ENCODE data around the gene MAPK1.
A peak's percentile ranks its signal among the peaks of the same experiment; 100 is the strongest.
"Not testable (repeated sequence)": the region's sequence is repeated elsewhere in the genome, so short reads cannot be mapped to it uniquely, and the experiment has no call there.

Gene MAPK1

DNA sequence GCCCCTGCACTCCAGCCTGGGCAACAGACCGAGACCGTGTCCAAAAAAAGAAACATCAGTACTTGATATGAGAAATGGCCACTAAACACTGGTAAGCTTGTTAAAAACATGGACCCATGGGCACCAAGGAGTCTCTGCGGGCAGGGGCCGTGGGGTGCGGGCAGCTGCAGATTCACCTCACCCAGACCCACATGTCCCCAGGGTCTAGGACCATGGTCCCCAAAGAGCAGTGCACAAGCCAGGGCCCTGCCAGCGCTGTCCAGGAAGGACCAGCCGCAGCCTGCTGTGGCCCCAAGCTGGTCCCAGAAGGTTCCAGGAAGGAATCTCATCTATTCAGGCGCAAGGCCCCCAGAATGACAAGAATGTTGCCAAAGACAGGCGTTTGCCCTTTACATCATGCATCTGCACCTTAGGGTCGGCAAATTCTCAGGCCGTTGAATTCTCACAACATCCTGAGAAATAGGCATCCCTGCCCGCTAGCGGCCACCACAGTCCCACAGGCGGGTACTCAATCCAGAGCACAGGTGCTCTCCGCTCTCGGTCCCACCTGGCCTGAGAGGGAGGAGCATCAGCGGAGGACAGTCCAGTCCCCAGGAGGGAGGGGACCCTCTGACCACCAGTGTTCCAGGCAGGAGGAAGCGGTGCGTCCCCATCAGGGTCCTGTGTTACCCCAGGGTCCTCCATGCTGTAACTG, 141.3 kb downstream of the MAPK1 start:
- DNase-seq (ENCODE audit: low read depth), result no peak

DNA sequence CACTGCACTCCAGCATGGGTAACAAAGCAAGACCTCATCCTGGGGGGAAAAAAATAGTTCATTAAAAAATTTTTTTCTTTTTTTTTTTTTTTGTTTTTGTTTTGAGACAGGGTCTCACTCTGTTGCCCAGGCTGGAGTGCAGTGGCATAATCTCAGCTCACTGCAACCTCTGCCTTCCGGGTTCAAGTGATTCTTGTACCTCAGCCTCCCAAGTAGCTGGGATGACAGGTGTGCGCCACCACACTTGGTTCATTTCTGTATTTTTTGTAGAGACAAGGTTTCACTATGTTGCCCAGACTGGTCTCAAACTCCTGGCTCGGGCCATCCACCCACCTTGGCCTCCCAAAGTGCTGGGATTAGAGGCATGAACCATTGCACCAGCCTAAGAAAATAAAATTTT, 142.9 kb downstream of the MAPK1 start:
- not testable (repeated sequence) for DNase-seq (ENCODE audit: low read depth)

DNA sequence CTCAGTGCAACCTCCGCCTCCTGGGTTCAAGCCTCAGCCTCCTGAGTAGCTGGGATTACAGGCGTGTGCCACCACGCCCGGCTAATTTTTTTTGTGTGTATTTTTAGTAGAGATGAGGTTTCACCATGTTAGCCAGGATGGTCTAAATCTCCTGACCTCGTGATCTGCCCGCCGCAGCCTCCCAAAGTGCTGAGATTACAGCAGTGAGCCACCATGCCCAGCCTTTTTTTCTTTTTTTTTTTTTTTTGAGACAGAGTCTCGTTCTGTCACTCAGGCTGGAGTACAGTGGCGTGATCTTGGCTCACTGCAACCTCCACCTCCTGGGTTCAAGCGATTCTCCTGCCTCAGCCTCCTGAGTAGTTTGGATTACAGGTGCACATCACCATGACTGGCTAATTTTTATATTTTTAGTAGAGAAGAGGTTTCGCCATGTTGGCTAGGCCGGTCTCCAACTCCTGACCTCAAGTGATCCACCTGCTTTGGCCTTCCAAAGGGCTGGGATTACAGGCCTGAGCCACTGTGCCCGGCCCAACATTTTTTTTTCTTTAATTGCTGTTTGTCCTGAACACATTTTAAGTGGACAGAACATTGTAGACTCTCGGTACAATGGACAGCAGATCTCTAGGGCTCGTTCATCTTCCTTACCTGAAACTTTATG, 146.1 kb downstream of the MAPK1 start:
- DNase-seq (ENCODE audit: low read depth), result not testable (repeated sequence)

DNA sequence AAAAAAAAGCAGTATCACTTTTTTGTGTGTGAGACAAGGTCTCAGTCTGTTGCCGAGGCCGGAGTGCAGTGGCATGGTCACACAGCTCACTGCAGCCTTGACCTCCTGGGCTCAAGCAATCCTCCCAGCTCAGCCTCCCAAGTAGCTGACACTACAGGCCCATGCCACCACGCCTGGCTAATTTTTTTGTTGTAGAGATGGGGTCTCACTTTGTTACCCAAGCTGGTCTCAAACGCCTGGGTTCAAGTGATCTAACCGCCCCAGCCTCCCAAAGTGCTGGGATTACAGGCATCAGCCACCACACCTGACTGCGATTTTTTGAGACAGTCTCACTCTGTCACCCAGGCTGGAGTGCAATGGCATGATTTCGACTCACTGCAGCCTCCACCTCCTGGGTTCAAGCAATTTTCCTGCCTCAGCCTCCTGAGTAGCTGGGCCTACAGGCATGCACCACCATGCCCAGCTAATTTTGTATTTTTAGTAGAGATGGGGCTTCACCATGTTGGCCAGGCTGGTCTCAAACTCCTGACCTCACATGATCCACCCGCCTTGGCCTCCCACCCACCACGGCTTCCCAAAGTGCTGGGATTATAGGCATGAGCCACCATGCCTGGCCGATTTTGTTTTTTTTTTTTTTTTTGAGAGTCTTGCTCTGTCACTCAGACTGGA, 147.1 kb downstream of the MAPK1 start:
- DNase-seq (ENCODE audit: low read depth), result not testable (repeated sequence)

DNA sequence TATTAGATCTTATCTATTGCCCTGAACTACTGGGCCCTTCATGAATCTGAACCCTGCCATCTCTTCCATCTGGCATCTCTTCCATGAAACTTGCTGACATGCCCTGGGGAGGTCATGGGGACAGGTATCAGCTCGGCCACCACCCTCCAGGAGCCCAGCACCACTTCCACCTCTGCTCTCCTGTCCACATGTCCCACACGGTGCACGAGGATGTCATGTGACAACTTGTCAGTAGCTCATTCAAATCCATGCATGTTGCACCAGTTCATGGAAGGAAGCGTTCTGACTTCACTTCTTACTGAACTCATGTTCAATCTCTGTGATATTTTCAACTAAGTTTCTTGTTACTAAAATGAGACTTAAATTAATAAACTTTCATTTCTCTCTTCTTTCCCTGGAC, 148.4 kb downstream of the MAPK1 start:
- DNase-seq (ENCODE audit: low read depth), result no peak

DNA sequence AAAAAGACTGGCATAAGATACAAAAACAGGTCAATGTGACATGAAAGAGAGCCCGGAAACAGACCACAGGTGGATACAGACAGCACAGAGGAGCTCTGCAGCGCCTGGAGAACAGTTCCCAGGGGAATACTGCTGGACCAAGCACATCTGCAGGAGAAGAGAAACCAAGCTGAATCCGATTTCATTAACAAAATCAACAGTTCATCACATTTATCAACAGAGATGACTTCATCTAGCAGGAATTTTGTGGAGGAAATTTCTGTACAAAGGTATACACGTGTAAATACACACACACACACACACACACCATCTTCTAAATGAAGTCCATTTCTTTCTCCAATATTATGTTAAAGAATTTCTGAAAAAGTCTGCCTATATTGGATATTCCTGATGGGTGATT, 148.9 kb downstream of the MAPK1 start:
- DNase-seq (ENCODE audit: low read depth), result no peak

DNA sequence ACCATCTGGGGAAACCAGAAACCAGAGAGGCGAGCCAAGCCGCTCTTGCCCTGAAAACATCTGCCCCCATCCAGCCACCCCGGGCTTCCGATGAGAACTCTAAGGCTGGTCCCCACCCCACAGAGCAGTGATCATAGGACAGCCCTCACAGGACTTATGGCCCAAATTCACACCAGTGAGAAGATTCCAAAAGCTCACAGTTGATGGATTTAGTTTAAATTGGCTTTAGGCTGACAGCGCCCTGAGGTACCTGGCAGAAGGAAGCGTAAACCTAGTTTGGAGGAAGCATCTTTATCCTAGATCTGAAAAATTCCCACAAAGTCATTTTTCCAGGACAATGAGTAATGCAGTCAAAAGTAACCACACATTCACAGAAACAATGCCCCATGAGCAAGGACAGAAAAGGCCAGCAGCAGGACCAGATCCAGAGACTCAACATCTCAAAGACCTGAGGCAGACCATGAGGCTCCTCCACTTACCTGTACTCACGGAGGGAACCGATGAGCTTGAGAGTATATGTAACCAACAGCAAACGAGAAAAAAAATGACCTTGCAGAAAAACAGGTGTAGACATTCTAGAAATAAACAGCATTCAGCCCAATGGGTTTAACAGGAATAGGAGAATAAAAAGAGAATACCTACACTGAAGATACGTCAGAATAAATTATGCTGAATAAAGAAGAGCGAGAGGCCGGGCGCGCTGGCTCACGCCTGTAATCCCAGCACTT, 150.9 kb downstream of the MAPK1 start:
- not testable (repeated sequence) for DNase-seq (ENCODE audit: low read depth)

DNA sequence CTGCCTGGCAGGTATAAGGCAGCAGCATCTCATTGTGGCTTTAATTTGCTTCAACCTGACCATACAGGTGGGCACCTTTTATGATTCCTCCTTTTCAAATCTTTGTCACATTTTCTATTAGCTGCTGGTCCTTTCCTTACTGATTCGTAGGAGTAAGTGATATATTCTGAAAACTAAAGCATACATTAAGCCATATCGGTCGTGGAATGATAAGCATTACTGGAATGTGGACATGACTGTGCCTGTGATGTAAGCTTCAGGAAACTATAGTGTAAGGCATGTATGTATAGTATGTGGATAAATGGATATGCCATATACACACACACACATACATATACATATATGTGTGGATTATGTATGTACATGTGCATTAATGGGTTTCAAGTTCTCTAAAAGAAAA, 152.7 kb downstream of the MAPK1 start:
- no peak for DNase-seq (ENCODE audit: low read depth)

DNA sequence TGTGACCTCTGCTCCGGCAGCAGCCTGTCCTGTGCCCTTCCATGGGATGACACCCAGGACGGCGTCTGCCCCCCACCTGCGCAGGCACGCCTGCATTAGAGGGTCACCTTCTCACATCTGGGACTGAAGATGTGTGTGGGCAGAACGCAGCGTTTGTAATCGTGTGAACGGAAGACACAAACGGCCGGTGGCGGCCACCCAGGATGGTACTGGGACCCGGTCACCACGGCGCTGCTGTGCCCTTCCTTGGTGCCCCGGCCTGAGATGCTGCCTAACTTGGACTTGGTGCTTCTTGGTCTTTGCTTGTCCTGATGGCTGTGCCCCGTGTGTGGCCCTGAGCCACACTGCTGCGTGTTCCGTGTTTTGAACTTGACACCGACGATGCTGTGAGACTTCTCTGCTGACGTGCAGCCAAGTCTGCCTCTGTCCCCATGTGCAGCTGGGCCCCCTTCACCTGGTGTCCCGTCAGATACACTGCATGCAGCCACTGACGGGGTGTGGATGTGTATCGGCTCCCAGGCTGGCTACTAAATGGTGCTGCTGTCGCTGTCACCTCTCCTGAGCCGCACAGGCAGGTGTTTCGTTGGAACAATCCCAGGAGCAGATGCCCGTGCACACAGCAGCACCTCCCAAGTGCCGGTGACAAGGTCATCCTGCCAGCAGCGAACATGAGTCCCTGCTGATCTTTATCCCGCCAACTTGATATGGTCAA, 153.2 kb downstream of the MAPK1 start:
- no peak for DNase-seq (ENCODE audit: low read depth)

DNA sequence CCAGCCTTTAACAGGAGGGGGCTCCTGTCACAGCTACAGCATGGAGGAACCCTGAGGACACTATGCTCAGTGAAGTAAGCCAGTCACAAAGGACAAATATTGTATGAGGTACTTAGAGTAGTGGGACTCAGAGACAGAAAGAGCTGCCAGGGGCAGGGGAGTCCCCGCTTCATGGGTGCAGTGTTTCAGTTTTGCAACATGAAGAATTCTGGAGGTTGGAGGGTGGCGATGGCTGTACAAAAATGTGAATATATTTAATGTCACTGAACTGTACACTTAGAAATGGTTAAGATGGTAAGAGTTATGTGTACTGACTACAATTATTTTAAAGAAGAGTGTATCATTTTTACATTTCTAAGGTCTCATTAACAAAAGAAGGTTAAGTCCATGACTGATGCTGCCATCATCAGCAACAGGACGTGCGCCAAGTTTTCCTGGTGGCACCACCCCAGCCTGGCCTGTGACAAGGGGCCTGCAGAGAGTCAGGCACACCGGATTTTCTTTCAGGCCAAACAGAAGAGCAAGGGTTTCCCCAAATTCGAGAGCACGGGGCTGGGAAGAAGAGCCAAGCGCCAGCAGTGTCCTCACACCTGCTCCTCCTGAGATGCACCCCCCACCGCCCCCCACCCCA, 153.9 kb downstream of the MAPK1 start:
- no peak for DNase-seq (ENCODE audit: low read depth)

DNA sequence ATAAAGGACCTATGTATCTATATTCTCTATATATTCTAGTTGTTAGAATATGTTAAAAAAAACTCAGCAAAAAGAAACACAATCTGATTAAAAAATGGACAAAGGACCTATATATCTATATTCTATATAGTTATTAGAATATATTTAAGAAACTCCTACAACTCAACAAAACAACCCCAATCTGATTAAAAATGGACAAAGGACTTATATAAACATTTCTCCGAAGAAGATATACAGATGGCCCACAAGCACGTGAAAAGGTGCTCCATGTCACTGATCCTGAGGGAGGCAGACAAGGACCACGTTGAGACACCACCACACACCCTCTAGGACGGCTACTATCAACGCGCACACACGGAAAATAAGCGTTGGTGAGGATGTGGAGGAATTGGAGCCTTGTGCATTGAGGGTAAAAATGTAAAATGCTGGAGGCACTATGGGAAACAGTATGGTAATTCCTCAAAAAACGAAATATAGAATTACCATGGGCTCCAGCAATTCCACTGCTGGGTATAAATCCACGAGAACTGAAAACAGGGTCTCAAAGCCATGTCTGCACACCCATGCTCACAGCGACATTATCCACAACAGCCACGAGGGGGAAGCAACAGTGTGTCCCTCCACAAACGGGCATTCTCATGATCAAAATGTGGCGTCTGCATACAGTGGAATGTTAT, 154.6 kb downstream of the MAPK1 start:
- peak; percentile 19 for DNase-seq (ENCODE audit: low read depth)

DNA sequence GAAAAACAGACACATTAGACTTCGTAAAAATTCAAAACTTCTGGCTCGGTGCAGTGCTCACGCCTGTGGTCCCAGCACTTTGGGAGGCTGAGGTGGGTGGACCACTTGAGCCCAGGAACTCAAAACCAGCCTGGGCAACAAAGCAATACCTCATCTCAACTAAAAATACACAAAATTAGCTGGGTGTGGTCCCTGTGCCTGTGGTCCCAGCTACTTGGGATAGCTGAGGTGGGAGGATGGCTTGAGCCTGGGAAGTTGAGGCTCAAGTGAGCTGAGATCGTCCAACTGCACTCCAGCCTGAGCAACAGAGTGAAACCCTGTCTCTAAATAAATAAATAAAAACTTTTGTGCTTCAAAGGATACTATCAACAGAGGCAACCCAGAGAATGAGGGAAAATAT, 155.6 kb downstream of the MAPK1 start:
- no peak for DNase-seq (ENCODE audit: low read depth)

DNA sequence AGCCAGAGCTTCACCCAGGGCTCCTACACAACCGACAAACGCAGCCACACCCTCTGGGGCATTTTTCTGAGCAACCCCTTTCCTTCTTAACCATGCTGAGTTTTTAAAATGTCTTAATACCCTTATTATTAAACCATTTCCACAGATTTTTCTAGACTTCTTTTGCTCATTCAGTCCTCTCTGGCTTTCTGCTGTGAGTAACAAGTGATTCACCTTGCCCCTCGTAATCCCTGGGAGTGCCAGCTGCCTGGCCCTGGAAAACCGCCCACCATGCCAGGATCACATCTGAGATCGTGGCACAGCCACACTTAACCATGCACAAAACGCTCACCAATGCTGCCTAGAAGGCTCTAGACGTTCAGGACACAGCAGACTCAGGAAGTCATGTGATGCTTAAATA, 157.3 kb downstream of the MAPK1 start:
- DNase-seq (ENCODE audit: low read depth), result no peak

DNA sequence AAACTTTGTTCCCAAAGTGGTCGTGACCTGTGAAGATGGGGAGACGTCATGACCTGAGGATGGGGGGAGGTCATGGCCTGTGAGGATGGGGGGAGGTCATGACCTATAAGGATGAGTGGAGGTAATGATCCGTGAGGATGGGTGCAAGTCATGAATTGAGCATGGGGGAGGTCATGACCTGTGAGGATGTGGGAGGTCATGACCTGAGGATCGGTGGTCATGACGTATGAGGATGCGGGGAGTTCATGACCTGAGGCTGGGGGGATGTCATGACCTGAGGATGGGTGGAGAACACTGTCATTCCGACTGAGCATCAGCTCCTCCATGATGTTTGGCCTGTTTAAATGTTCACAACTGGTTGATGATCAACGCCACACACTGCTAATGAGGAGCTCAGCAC, 157.8 kb downstream of the MAPK1 start:
- DNase-seq (ENCODE audit: low read depth), result no peak

DNA sequence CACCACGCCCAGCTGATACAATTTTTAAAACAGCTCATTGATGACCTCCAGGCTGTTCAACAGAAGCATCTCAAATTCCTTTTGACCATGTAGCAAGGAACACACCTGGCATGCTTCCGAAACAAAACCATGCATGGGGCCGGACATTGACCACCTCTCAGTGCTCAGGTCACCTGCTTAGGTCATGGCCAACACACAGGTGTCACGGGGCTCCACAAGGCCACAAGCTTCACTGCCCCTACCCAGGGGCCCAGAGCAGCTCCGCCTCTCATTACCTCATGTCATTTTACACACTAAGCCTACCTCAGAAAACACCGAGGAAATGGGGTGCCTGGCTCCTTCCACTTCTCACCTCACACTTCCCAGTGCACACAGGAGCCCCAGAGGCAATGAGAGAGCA, 158.5 kb downstream of the MAPK1 start:
- DNase-seq (ENCODE audit: low read depth), result no peak

DNA sequence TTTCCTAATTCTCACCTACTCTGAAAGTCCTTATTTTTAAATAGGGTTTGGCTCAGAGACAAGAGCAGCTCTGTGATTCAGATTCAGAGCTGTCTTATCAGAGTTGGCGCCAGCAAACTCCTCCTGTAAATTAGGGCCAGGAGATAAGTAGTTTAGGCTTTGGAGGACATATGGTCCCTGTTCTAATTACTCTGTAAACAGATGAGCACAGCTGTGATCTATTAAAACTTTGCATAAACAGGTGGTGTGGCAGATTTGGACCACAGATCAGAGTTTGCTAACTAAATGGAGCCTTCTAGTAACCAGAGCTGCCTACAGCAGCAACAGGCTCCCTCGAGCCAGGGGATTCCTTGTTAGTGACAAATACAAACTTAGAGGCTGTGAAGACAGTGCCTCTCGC, 159.8 kb downstream of the MAPK1 start:
- DNase-seq (ENCODE audit: low read depth), result no peak

Data from stimulated activated CD8-positive, alpha-beta memory T cell treated with anti-CD3 and anti-CD28 coated beads, Interleukin-7, amount 100 ng/mL, for 24 hours (primary cell).